Testis (tissue), 2 donors: ENCODE measurements around the gene MMP11.

Source experiments
- CTCF ChIP-seq, 3 experiments: fragments of 450-650 bp in 2 of 3; fragments of 200-600 bp in 1 of 3; sonication (generic) in 1 of 3; IDR thresholded peaks; one replicate each; pipeline ENCODE4 v1.5.1; 2016 to 2019; ENCODE audit warnings: antibody characterized with exemption in 3 of 3, mild to moderate bottlenecking in 2 of 3, moderate library complexity in 1 of 3
- POLR2A ChIP-seq: fragments of 450-650 bp; IDR thresholded peaks from one replicate; pipeline ENCODE4 v1.6.1; 2017; ENCODE audit warnings: antibody characterized with exemption, mild to moderate bottlenecking, moderate library complexity

- TF ChIP-seq CTCF (IDR thresholded peaks at IDR 0.05) (no peak), POLR2A (no peak)
These were observed 9.1 kb upstream of the MMP11 start for GRCh38 chr22:23763579-23763945.
